ENCODE results near the gene TFR2.

Gene TFR2

GRCh38 chr7:100578246-100579183, 62.8 kb downstream of the TFR2 start:
- no peak overlapping the region for H3K4me3 ChIP-seq (ENCODE audit: low read depth, low read length)
- no peak for DNase-seq (ENCODE audit: low read depth)
- TF ChIP-seq CTCF (IDR thresholded peaks at IDR 0.05; ENCODE audit: low read depth, low read length, missing control alignments), result no peak

GRCh38 chr7:100577507-100577906, 63.8 kb downstream of the TFR2 start:
- no peak for DNase-seq (ENCODE audit: low read depth)
- H3K4me3 ChIP-seq (ENCODE audit: low read depth, low read length), result no peak overlapping the region
- no peak for TF ChIP-seq CTCF (IDR thresholded peaks at IDR 0.05; ENCODE audit: low read depth, low read length, missing control alignments)

GRCh38 chr7:100577103-100577502, 64.2 kb downstream of the TFR2 start:
- no peak for DNase-seq (ENCODE audit: low read depth)
- no peak for TF ChIP-seq CTCF (IDR thresholded peaks at IDR 0.05; ENCODE audit: low read depth, low read length, missing control alignments)
- no peak overlapping the region for H3K4me3 ChIP-seq (ENCODE audit: low read depth, low read length)

GRCh38 chr7:100576384-100576993, 64.9 kb downstream of the TFR2 start:
- H3K4me3 ChIP-seq (ENCODE audit: low read depth, low read length), result no peak overlapping the region
- no peak for TF ChIP-seq CTCF (IDR thresholded peaks at IDR 0.05; ENCODE audit: low read depth, low read length, missing control alignments)
- DNase-seq (ENCODE audit: low read depth), result no peak

- H3K4me3 ChIP-seq (ENCODE audit: low read depth, low read length), result no peak overlapping the region
- no peak for TF ChIP-seq CTCF (IDR thresholded peaks at IDR 0.05; ENCODE audit: low read depth, low read length, missing control alignments)
- DNase-seq (ENCODE audit: low read depth), result no peak
Observed at GRCh38 chr7:100575746-100576383, 65.5 kb downstream of the TFR2 start.

- TF ChIP-seq CTCF (IDR thresholded peaks at IDR 0.05; ENCODE audit: low read depth, low read length, missing control alignments), result no peak
- DNase-seq (ENCODE audit: low read depth), result no peak
- no peak overlapping the region for H3K4me3 ChIP-seq (ENCODE audit: low read depth, low read length)
Observed at GRCh38 chr7:100575206-100575631, 66.1 kb downstream of the TFR2 start.

Data from GM12864 (cell line).